GM12891 (cell line): Measurements from ENCODE around the gene EIF2B5.

ENCODE experiments used
- DNase-seq: peaks from one replicate; pipeline ENCODE4 v3.0.0; 2011; ENCODE audit warnings: low spot score; ENCODE audit not compliant: insufficient read length
- FAIRE-seq: peaks from 2 replicates; lab custom pipeline; 2011; peaks lifted over from hg19 to GRCh38; lab: Jason Lieb, UNC
- PAX5 ChIP-seq: IDR thresholded peaks from 2 replicates; pipeline ENCODE4 v1.6.1; 2011; ENCODE audit warnings: low read length, moderate library complexity, mild to moderate bottlenecking; ENCODE audit not compliant: insufficient read depth, severe bottlenecking
- POLR2A ChIP-seq: IDR thresholded peaks from 2 replicates; pipeline ENCODE4 v1.6.1; 2011; ENCODE audit warnings: low read depth, low read length, control low read depth
- POLR2AphosphoS5 ChIP-seq: IDR thresholded peaks from 2 replicates; pipeline ENCODE4 v1.6.1; 2011; ENCODE audit warnings: low read depth, low read length, control low read depth
- POU2F2 ChIP-seq: IDR thresholded peaks from 2 replicates; pipeline ENCODE4 v1.6.1; 2011; ENCODE audit warnings: low read depth, mild to moderate bottlenecking, control low read depth, low read length, moderate library complexity
- SPI1 ChIP-seq: IDR thresholded peaks from 2 replicates; pipeline ENCODE4 v1.6.1; 2011; ENCODE audit warnings: low read depth, low read length, control low read depth
- TAF1 ChIP-seq: IDR thresholded peaks from 2 replicates; pipeline ENCODE4 v1.6.1; 2011; ENCODE audit warnings: low read depth, low read length, control low read depth

Gene EIF2B5

DNA sequence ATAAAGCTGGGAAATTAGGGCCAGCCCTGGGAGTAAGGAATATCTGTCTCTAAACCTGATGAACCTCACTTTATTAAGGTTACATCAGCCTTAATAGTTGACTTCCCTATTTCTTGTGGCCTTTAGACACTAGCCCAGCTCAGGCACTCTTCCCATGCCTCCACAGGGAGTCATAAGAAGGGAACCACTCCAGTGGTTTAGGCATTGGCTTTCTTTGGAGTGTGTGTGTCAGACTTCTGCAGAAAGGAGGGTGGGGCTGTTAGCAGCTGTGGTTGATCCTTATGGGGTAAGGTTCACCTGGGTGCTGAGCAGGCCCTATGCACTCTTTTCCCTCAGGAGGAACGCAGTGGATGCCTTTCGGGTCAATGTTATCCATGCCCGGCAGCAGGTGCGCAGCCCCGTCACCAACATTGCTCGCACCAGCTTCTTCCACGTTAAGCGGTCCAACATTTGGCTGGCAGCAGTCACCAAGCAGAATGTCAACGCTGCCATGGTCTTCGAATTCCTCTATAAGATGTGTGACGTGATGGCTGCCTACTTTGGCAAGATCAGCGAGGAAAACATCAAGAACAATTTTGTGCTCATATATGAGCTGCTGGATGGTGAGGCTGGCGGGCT, 43.5 kb downstream of the EIF2B5 start:
- TF ChIP-seq POLR2A (no peak), SPI1 (no peak), TAF1 (no peak), PAX5 (no peak), POU2F2 (no peak), POLR2AphosphoS5 (no peak)
- DNase-seq (no peak), FAIRE-seq (no peak)

DNA sequence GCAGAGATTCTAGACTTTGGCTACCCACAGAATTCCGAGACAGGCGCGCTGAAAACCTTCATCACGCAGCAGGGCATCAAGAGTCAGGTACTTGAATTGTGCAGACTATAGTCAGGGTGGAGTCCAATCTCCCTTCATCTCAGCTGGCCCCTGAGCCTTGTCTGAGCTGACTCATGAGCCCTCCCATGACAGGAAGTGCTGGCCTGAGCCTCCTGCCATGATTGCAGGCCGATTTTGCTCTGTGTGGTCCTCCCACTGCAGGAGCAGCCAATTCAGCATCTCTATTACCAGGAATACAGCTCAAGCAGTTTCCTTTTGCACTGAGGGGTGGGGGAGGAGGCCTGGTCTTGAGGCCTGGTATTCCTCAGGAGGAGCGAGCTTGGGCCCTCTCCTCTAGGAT, 45.0 kb downstream of the EIF2B5 start:
- DNase-seq (no peak), FAIRE-seq (no peak)
- TF ChIP-seq PAX5, result no peak
- TF ChIP-seq SPI1, result no peak
- no peak for TF ChIP-seq POU2F2
- no peak for TF ChIP-seq POLR2A
- no peak for TF ChIP-seq TAF1
- TF ChIP-seq POLR2AphosphoS5, result no peak

DNA sequence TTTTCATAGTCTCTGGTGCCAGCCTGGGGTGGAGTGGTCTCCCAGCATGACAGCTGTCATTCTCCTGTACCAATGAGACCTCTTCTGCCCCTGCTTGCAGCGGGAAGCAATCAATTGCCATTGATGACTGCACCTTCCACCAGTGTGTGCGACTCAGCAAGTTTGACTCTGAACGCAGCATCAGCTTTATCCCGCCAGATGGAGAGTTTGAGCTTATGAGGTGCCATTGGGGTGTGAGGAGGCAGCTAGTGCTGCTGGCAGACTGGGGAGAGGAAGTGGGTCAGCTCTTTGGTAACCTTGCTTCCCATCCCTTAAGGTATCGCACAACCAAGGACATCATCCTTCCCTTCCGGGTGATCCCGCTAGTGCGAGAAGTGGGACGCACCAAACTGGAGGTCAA, 46.4 kb downstream of the EIF2B5 start:
- DNase-seq (no peak), FAIRE-seq (no peak)
- TF ChIP-seq POLR2AphosphoS5 (no peak), POLR2A (no peak), PAX5 (no peak), SPI1 (no peak), TAF1 (no peak), POU2F2 (no peak)

DNA sequence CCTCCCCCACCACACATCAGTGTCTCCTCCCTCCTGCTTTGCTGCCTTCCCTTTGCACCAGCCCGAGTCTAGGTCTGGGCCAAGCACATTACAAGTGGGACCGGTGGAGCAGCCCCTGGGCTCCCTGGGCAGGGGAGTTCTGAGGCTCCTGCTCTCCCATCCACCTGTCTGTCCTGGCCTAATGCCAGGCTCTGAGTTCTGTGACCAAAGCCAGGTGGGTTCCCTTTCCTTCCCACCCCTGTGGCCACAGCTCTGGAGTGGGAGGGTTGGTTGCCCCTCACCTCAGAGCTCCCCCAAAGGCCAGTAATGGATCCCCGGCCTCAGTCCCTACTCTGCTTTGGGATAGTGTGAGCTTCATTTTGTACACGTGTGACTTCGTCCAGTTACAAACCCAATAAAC, 48.5 kb downstream of the EIF2B5 start:
- TF ChIP-seq PAX5 (no peak), POU2F2 (no peak), SPI1 (no peak), TAF1 (no peak), POLR2A (no peak), POLR2AphosphoS5 (no peak)
- DNase-seq, result no peak
- FAIRE-seq, result no peak

DNA sequence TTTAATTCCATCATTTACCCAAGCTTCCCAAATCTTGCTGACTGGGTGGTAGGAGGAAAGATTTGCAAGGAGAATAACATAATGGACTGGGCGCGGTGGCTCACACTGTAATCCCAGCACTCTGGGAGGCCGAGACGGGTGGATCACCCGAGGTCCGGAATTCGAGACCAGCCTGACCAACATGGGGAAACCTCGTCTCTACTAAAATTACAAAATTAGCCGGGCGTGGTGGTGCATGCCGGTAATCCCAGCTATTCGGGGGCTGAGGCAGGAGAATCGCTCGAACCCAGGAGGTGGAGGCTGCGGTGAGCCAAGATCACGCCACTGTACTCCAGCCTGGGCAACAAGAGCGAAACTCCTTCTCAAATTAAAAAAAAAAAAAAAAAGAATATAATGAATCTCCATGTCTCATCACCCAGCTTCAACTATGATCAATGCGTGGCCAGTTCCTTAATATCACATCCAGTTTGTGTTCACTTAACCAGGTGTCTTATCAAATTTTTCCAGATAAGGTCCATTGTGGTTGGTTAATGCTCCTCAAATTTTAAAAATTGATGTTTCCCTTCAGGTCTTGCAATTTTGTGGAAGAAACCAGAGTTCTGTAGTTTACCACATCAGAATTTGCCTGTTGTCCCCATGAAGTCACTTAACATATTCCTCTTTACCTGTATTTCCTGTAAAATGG, 49.5 kb downstream of the EIF2B5 start:
- DNase-seq, result no peak
- FAIRE-seq, result no peak
- TF ChIP-seq SPI1 (no peak), TAF1 (no peak), PAX5 (no peak), POLR2A (no peak), POLR2AphosphoS5 (no peak), POU2F2 (no peak)

DNA sequence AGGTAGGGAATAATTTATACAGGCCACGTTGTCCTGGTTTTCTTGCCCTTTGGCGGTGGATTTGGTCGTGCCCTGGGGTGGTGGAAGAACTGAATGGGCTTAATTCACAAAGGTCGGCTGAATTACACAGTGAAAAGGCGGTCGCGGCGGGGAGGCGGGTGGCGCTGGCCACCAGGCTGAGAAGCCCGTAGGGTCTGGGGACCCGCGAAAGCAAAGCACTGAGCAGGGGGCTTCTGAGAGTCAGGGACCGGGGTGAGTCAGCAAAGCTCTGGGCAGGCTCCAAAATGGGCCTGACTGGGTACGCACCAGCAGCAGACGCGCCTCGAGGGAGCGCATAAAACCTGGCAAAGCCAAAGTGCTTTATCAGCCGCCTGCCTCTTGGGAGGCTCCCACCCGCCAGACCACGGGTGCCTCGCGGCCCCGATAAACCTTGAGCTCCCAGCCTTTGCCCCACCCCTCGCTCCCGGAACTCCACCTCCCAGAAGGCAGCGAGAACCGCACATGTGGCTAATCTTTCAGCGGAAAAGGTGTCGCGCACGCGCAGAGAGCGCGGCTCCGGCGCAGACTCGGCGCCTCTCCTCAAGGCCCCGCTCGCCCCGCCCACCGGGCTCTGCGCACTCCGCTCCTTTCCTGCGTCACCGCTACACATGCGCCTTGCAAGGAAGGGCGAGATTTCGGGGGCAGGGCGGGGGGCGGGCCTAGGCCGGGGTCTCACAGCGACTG, 50.5 kb downstream of the EIF2B5 start:
- peak; percentile 71 for TF ChIP-seq POLR2AphosphoS5
- no peak for TF ChIP-seq PAX5
- TF ChIP-seq POU2F2, result no peak
- 0 out of 2 replicates have a peak, but pooled peaks have one; percentile 47 for TF ChIP-seq POLR2A
- peak; percentile 98 for FAIRE-seq
- DNase-seq, result peak; percentile 98

DNA sequence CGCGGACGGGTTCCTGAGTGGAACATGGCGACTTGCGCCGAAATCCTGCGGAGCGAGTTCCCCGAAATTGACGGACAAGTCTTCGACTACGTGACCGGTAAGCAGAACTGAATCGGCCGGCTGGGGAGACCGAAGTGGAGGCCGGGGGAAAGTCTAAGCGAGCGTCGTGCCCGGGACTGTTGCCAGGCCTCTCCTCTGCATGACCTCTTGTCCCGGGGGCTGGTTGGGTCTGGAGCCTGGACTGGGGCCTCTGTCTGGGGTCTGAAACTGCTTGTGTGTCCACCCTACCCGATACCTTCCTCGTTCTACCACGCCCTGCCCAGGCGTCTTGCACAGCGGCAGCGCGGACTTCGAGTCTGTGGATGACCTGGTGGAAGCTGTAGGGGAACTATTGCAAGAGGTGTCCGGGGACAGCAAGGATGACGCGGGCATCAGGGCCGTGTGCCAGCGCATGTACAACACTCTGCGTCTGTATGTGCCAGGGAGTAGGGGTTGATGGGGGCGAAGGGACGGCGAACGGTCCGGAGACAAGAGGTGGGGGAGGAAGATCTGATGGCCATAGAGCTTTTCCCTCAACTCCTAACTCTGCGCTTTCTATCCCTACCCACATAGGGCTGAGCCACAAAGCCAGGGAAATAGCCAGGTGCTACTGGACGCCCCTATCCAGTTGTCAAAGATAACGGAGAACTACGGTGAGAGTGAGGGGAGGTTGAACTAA, 51.2 kb downstream of the EIF2B5 start, which contains the start of gene ABCF3:
Gene ABCF3 (plus strand): TSS at position 16 of the 718 bp plus-strand sequence. CDS start 9 bp downstream, at position 25.
- no peak for TF ChIP-seq POU2F2
- peak; percentile 76; the same call in 1 of the 2 replicates for TF ChIP-seq POLR2A
- peak; percentile 65; the same call in 1 of the 2 replicates for TF ChIP-seq POLR2AphosphoS5
- TF ChIP-seq PAX5, result no peak
- TF ChIP-seq TAF1, result peak; percentile 91
- TF ChIP-seq SPI1, result no peak
- FAIRE-seq, result no peak
- DNase-seq, result no peak

DNA sequence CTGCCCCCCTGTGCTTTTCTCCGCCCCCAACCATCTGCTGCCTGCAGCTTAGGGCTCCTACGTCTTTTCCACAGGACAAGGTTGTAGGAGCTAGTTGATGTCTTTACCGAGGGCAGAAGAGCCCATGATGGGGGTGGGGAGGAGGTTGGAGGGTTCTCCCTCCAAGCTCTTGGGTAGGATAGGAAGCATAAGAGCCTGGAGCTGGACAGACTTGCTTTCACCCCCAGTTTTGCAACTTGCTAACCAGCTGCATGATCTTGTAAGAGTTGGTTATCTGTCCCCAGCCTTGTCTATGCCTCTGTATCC, 51.7 kb downstream of the EIF2B5 start:
- no peak for FAIRE-seq

DNA sequence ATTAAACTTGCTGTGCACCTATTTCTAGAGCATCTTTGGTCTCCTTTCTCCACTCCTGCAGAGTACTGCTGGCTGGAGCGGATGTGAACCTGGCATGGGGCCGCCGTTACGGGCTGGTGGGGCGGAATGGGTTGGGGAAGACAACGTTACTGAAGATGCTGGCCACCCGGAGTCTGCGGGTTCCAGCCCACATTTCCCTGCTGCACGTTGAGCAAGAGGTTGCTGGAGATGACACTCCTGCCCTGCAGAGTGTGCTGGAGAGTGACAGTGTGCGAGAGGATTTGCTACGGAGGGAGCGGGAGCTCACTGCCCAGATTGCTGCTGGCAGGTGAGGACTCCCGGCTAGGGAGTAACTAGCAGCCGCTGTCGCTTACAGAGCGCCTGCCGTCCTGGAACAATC, 52.9 kb downstream of the EIF2B5 start:
- DNase-seq (no peak), FAIRE-seq (no peak)
- TF ChIP-seq SPI1, result no peak
- TF ChIP-seq POU2F2, result no peak
- no peak for TF ChIP-seq POLR2A
- no peak for TF ChIP-seq PAX5
- no peak for TF ChIP-seq TAF1
- no peak for TF ChIP-seq POLR2AphosphoS5

More for the DNA sequence above, 51.7 kb downstream of the EIF2B5 start:
- no peak for DNase-seq
- TF ChIP-seq PAX5 (no peak), POU2F2 (no peak), POLR2A (no peak), SPI1 (no peak)
